LHCN-M2 (cell line): Measurements from ENCODE around the gene NID2. TPM values are rescaled to one million over a fixed set of nuclear protein-coding genes. Genes with fewer than 3 reads are reported as not detected.
A peak's percentile ranks its signal among the peaks of the same experiment; 100 is the strongest.

Experiments used
- DNase-seq: peaks from one replicate; pipeline ENCODE4 v3.0.0-alpha.2; 2012; ENCODE audit warnings: low read depth
- total RNA-seq: library from RNA; depleted of rRNA; stranded (reverse); fragments of >200 nt; gene quantifications from 2 replicates; pipeline ENCODE4 v1.2.3, GENCODE V29; 2014; rRNA removed

The NID2 gene
- total RNA-seq, 1 experiment from 2014 or later, result 11.1 TPM

DNA sequence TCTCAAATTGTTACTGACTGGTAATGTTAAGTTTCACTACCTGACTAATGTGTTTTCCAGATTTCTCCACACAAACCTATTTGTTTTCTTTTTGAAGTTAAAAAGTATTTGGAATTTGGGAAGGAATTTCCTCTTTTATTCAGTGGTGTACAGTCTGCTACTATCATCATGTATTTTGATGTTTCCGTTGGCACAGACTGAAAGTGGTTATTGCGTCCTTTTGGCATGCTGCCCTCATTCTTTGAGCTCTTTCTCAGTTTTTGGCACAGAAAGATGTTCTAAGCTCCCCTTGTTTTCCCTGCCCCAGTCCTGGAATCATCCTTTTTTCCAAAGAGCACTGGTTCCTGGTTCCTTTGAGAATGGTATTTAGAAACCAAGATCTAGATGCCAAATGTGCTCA is 110.9 kb downstream of the NID2 start:
- DNase-seq, result peak; percentile 79

Other genes with a start within 250 kb of the NID2 start
- gene GNG2, start 208.4 kb downstream of the NID2 start, total RNA-seq, result 45.6 and 54.1 TPM in 2 replicates
- gene RTRAF, start 79.5 kb downstream of the NID2 start, total RNA-seq, result 60.4 and 80.8 TPM in 2 replicates
- not detected in 2 replicates for gene PTGDR, start 198.6 kb upstream of the NID2 start, total RNA-seq
- 35.8 and 37.8 TPM in 2 replicates for gene PTGER2, start 245.3 kb upstream of the NID2 start, total RNA-seq